ENCODE data around the gene TIGD6. TPM values are rescaled to one million over a fixed set of nuclear protein-coding genes. Genes with fewer than 3 reads are reported as not detected.

Gene TIGD6
- total and polyA plus RNA-seq, 5 donors = 2.9 to 3.2 (median 3.2) TPM

DNA sequence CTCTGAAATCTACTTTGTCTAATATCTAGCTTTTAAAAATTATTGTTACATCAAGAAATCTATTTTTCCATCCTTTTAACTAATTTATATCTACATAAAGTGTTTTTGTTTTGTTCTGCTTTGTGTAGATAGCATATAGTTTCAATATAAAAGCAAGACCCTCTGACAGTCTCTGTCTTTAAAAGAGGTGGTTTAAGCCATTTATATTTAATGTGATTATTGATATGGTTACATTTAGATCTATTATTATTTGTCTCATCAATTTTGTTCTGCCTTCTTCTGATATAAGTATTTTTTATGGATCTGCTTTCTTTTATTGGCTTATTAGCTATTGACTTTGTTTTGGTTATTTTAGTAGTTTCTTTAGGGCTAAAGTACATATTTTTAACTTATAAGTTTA lies 16.1 kb upstream of the TIGD6 start:
- DNase-seq (no peak), ATAC-seq (no peak)
- H3K27me3 ChIP-seq (ENCODE audit: control insufficient read depth, insufficient read depth) = no peaks in the 10 kb centered on the region
- H3K4me3 ChIP-seq (ENCODE audit: low read length) = no peak overlapping the region
- H3K4me1 ChIP-seq (ENCODE audit: control insufficient read depth, insufficient read depth, low read length) = no peaks in the 10 kb centered on the region
- no peaks in the 10 kb centered on the region for H3K9me3 ChIP-seq (ENCODE audit: control insufficient read depth, low read length)
- H3K27ac ChIP-seq (ENCODE audit: low read length) = no peak overlapping the region
- intact Hi-C loops (cut with DNase I) = no loop called here

DNA sequence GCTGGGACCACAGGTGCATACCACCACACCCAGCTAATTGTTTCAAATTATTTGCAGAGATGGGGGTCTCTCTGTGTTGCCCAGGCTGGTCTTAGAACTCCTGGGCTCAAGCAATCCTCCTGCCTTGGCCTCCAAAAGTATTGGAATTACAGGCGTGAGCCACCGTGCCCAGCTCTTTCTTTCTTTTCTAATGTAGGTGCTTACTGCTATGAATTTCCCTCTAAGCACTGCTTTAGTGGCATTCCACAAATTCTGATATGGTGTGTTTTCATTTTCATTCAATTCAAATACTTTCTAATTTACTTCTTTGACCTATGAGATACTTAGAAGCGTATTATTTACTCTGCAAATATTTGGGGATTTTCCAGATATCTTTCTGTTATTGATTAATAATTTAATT lies 15.0 kb upstream of the TIGD6 start:
- Histone ChIP-seq H3K27me3 (ENCODE audit: control insufficient read depth, insufficient read depth) (no peaks in the 10 kb centered on the region), H3K4me3 (ENCODE audit: low read length) (no peak overlapping the region), H3K27ac (ENCODE audit: low read length) (no peak overlapping the region), H3K9me3 (ENCODE audit: control insufficient read depth, low read length) (no peaks in the 10 kb centered on the region), H3K4me1 (ENCODE audit: control insufficient read depth, insufficient read depth, low read length) (no peaks in the 10 kb centered on the region)
- DNase-seq (no peak), ATAC-seq (no peak)
- WGBS = over 99% methylated on average over 3 of the region's 3 CpGs
- intact Hi-C loops (cut with DNase I) = no loop called here

DNA sequence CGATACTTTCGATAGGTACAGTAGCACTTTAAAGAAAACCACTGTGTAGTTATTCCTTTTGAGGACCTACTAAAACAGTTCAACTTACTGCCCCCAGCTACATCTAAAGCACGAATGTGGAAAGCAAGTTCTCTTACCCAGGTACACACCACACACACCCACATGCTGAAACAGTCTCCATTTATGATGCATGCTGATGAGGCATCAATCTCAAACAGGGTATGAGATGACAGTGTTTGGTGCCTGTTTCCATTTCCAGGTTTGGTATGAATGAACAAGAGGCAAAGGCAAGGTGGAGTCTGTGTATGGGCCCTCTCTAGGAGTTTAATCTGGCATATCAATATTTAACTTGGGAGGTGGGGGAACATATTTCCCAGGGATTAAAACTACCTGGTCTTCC lies 14.0 kb upstream of the TIGD6 start:
- no peak for ATAC-seq
- Histone ChIP-seq H3K9me3 (ENCODE audit: control insufficient read depth, low read length) (no peaks in the 10 kb centered on the region), H3K4me3 (ENCODE audit: low read length) (no peak overlapping the region), H3K27ac (ENCODE audit: low read length) (no peak overlapping the region), H3K4me1 (ENCODE audit: control insufficient read depth, insufficient read depth, low read length) (no peaks in the 10 kb centered on the region), H3K27me3 (ENCODE audit: control insufficient read depth, insufficient read depth) (no peaks in the 10 kb centered on the region)
- intact Hi-C loops (cut with DNase I) = no loop called here
- 95% methylated on average over 3 of the region's 3 CpGs for WGBS
- DNase-seq = no peak

DNA sequence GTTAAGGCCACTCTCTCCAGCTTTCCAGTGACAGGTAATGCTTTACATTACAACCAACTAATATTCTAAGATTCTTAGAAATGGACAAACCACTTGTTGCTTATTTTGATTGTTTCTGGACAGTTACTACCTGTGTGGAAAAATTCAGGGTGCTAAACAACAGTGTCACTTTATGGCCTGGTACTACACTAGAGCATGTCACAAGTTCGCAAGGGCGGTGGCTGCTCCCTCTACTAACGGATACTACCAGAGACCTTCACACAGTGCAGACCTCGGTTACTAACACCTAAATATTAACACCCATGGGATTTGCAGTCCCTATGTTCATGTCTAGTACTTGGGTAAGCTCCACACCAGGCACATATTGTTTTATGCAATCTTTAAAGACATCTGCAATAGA lies 13.5 kb upstream of the TIGD6 start:
- no peaks in the 10 kb centered on the region for H3K27me3 ChIP-seq (ENCODE audit: control insufficient read depth, insufficient read depth)
- H3K4me1 ChIP-seq (ENCODE audit: control insufficient read depth, insufficient read depth, low read length) = no peaks in the 10 kb centered on the region
- DNase-seq (no peak), ATAC-seq (no peak)
- 96% methylated on average over 4 of the region's 4 CpGs for WGBS
- H3K4me3 ChIP-seq (ENCODE audit: low read length) = no peak overlapping the region
- no peak overlapping the region for H3K27ac ChIP-seq (ENCODE audit: low read length)
- no peaks in the 10 kb centered on the region for H3K9me3 ChIP-seq (ENCODE audit: control insufficient read depth, low read length)
- intact Hi-C loops (cut with DNase I) = no loop called here

DNA sequence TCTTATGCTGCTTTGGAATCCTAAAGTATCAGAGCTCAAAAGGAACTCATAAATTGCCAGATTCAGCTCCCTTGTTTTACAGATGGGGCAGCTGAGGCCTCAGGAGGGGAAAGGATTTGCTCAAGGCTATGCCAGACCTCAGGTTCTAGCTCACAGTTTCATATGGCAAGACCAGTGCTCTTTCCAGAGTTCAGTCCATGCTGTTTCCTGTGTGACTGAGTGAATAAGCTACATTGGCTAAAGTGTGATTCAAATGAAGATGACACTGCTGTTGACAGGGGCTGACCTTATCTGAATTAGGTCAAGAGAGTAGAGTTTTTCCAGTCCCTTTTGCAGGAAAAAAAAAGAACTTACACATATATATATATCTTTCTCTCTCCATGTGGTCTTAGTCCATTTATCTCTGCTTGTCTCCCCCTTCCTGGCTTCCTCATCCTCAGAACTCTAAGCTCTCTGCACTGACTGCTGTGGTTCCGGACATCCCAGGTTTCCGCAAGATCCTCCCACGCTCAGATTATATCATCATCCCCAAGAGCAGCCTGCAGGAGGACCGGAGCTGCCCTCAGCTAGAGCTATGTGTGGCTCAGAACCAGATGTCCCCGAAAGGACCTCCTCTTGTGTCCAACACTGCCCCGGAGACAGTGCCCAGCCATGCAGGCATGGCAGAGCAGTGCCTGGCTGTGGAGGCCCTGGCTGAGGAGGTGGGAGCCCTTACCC lies 9.4 kb upstream of the TIGD6 start:
- intact Hi-C loops (cut with DNase I) = no loop called here
- Histone ChIP-seq H3K27ac (ENCODE audit: low read length) (peak overlapping the region; percentile 39), H3K4me3 (ENCODE audit: low read length) (no peak overlapping the region), H3K27me3 (ENCODE audit: control insufficient read depth, insufficient read depth) (no peaks in the 10 kb centered on the region), H3K4me1 (ENCODE audit: control insufficient read depth, insufficient read depth, low read length) (no peaks in the 10 kb centered on the region), H3K9me3 (ENCODE audit: control insufficient read depth, low read length) (no peaks in the 10 kb centered on the region)
- ATAC-seq (peak; percentile 44 to 57), DNase-seq (no peak)
- 62% methylated on average over 6 of the region's 6 CpGs for WGBS

DNA sequence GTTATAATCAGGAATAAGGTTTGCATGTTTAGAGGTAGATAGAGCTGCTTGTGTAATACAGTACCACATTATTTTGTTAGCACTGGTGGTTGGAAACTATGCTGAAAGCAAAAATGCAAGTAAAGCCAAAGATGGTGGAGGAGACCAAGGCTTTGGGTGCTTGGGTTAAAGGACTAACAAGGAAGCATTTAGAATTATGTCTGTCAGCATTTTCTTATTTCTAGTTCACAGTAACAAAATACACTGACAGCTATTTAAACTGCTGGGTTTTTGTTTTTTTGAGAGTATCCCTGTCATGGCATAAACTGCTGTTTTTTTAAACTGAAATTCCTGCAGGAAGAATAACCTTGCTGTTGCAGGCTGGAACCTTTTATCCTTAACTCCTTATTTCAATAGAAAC lies 6.6 kb upstream of the TIGD6 start:
- H3K4me1 ChIP-seq (ENCODE audit: control insufficient read depth, insufficient read depth, low read length) = no peaks in the 10 kb centered on the region
- intact Hi-C loops (cut with DNase I) = no loop called here
- no peaks in the 10 kb centered on the region for H3K9me3 ChIP-seq (ENCODE audit: control insufficient read depth, low read length)
- no peaks in the 10 kb centered on the region for H3K27me3 ChIP-seq (ENCODE audit: control insufficient read depth, insufficient read depth)
- DNase-seq = no peak
- no peak for ATAC-seq
- H3K27ac ChIP-seq (ENCODE audit: low read length) = no peak overlapping the region
- no peak overlapping the region for H3K4me3 ChIP-seq (ENCODE audit: low read length)

DNA sequence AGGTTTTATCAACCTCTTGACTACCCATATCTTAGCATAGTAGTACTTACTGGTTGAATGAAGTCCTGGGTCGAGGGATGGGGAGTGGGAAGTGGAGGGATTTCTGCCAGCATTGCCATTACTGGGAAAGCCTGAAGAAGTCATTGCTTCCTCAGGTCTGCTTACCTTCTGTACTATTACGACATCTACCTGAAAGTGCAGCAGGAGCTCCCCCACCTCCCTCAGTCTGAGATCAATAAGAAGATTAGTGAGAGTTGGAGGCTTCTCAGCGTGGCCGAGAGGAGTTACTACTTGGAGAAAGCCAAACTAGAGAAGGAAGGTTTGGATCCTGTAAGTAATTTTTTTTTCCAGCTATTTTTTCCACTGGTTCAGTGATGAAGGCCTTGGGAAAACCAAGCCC lies 5.9 kb upstream of the TIGD6 start:
- no peak overlapping the region for H3K4me3 ChIP-seq (ENCODE audit: low read length)
- no peak overlapping the region for H3K27ac ChIP-seq (ENCODE audit: low read length)
- H3K27me3 ChIP-seq (ENCODE audit: control insufficient read depth, insufficient read depth) = no peaks in the 10 kb centered on the region
- 88% methylated on average over 4 of the region's 4 CpGs for WGBS
- H3K4me1 ChIP-seq (ENCODE audit: control insufficient read depth, insufficient read depth, low read length) = peaks cover 2% of the 10 kb centered on the region
- ATAC-seq = no peak
- DNase-seq = no peak
- no peaks in the 10 kb centered on the region for H3K9me3 ChIP-seq (ENCODE audit: control insufficient read depth, low read length)
- intact Hi-C loops (cut with DNase I) = no loop called here

DNA sequence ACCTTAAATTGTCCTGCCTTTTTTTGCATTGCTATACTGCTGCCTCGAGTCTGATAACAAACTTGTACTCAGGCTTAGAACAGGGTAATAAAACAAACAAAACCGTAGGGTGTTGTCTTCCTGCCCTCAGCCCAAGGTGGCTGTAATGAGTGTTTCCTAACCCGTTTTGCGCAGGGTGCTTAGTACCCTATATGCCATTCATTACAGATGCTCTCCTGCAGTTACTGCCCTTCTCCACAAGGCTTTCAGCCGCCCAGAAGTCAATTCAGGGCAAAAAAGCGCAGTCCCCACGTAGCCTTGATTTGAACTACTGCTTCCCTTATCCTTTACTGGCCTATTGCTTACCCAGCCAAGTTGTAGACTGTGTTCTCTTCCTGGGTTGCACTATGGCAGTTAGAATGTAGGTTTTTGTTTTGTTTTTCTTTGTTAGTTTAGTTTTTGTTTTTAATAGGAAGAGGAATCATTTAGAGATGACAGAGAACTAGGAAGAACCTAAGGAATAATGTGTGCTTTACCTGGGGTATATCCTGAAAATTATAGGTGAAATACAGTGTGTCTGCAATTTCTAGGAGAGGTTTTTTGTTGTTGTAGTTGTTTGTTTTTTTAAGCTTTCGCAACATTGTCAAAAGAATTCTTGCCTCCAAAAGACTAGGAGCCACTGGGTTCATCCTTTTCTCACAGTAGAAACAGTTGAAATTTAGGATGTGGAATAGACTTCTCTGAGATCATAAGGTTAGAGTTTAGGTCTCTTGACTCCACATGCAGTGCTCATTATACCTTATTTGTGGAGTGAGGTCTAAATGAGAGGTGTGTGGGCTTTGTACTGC lies 1.4 kb upstream of the TIGD6 start:
- DNase-seq = peak in 2 of 3 donors; percentile 39 to 60
- peak; percentile 59 to 69 for ATAC-seq
- Histone ChIP-seq H3K9me3 (ENCODE audit: control insufficient read depth, low read length) (no peaks in the 10 kb centered on the region), H3K27me3 (ENCODE audit: control insufficient read depth, insufficient read depth) (no peaks in the 10 kb centered on the region), H3K4me1 (ENCODE audit: control insufficient read depth, insufficient read depth, low read length) (peaks cover 7% of the 10 kb centered on the region), H3K4me3 (ENCODE audit: low read length) (peak overlapping the region; percentile 88), H3K27ac (ENCODE audit: low read length) (peak overlapping the region; percentile 15)
- 14% methylated on average over 8 of the region's 8 CpGs for WGBS
- intact Hi-C loops (cut with DNase I) = no loop called here

DNA sequence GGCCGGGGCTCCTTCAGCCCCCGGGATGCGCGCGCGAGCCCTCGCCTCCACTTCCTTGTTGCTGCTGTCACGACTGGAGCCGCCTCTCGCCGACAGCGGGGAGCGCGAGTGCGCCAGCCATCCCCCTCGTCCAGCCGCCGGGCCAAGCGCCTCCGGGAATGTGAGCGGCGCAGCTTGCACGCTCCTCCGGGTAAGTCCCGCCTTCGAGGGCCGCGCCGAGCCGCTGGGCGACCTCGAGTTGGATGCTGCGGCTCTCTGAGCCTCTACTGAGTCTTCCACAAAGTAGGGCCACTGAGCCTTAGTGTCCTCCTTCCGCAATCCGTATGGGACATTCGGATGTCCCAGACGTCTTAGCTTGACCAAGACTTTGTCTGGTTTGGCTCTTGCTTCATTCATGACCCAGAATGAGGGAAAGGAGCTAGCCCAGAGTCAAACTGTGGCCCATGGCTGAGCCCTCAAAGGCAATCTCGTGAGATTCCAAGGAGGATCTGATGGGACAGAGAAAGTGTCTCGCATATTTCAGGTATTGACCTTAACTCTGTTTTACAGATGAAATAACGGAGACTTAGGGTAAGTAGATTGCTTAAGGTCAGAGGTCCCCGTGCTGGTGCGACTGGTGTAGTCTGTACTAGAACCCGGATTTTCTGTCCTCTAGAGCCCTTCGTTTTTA lies 671 bp upstream of the TIGD6 start:
- H3K27ac ChIP-seq (ENCODE audit: low read length) = peak overlapping the region; percentile 85
- DNase-seq (peak; percentile 40 to 81 (median 76)), ATAC-seq (peak; percentile 49 to 59)
- under 1% methylated on average over 44 of the region's 44 CpGs for WGBS
- no peaks in the 10 kb centered on the region for H3K27me3 ChIP-seq (ENCODE audit: control insufficient read depth, insufficient read depth)
- peaks cover 7% of the 10 kb centered on the region for H3K4me1 ChIP-seq (ENCODE audit: control insufficient read depth, insufficient read depth, low read length)
- no peaks in the 10 kb centered on the region for H3K9me3 ChIP-seq (ENCODE audit: control insufficient read depth, low read length)
- H3K4me3 ChIP-seq (ENCODE audit: low read length) = peak overlapping the region; percentile 88
- intact Hi-C loops (cut with DNase I) = no loop called here

DNA sequence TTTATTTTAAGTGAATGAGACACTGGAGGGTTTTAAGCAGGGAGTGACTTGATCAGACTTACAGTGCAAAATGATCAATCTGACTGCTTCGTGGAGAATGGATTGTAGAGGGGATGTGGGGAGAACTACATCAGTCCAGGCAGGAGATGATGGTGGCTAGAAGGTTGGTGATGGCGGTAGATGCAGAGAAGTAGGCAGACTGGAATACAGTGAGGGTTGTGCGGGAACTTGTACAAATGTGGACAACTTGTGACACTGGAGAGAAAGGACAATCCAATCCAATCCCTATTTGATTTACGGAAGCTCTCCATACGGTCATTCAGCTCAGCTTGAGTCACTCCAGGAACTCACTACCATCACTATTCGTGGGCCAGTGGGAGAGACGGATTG lies 593 bp downstream of the TIGD6 start:
- 21% methylated on average over 7 of the region's 7 CpGs for WGBS
- intact Hi-C loops (cut with DNase I) = no loop called here
- no peak for ATAC-seq
- H3K4me1 ChIP-seq (ENCODE audit: control insufficient read depth, insufficient read depth, low read length) = peaks cover 7% of the 10 kb centered on the region
- H3K9me3 ChIP-seq (ENCODE audit: control insufficient read depth, low read length) = no peaks in the 10 kb centered on the region
- H3K4me3 ChIP-seq (ENCODE audit: low read length) = peak overlapping the region; percentile 88
- peak overlapping the region; percentile 85 for H3K27ac ChIP-seq (ENCODE audit: low read length)
- DNase-seq = no peak
- no peaks in the 10 kb centered on the region for H3K27me3 ChIP-seq (ENCODE audit: control insufficient read depth, insufficient read depth)

DNA sequence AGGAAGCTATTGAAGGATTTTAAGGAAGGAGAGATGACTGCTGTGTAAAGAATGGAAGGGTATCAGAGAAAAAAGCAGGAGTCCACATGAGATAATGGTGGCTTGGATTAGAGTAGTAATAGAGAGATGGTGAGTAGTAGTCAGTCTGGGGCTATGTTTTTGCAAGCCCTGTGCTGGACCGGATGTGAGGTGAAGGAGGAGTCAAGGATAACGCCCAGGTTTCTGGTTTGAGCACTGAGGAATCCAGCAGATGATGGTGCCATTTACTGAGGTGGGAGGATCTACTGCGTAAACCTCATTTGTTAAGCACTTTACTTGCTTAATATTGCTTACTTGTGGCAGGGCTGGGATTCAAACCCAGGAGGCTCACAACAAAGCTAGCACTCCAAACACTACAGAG lies 1.1 kb downstream of the TIGD6 start:
- peak overlapping the region; percentile 88 for H3K4me3 ChIP-seq (ENCODE audit: low read length)
- H3K9me3 ChIP-seq (ENCODE audit: control insufficient read depth, low read length) = no peaks in the 10 kb centered on the region
- peaks cover 7% of the 10 kb centered on the region for H3K4me1 ChIP-seq (ENCODE audit: control insufficient read depth, insufficient read depth, low read length)
- intact Hi-C loops (cut with DNase I) = no loop called here
- no peak overlapping the region for H3K27ac ChIP-seq (ENCODE audit: low read length)
- WGBS = 76% methylated on average over 3 of the region's 3 CpGs
- ATAC-seq (no peak), DNase-seq (no peak)
- no peaks in the 10 kb centered on the region for H3K27me3 ChIP-seq (ENCODE audit: control insufficient read depth, insufficient read depth)

Data from right cardiac atrium (tissue), 5 donors.